ENCODE measurements around the gene PADI1. TPM values are rescaled to one million over a fixed set of nuclear protein-coding genes. Genes with fewer than 3 reads are reported as not detected.

Gene PADI1, protein sequence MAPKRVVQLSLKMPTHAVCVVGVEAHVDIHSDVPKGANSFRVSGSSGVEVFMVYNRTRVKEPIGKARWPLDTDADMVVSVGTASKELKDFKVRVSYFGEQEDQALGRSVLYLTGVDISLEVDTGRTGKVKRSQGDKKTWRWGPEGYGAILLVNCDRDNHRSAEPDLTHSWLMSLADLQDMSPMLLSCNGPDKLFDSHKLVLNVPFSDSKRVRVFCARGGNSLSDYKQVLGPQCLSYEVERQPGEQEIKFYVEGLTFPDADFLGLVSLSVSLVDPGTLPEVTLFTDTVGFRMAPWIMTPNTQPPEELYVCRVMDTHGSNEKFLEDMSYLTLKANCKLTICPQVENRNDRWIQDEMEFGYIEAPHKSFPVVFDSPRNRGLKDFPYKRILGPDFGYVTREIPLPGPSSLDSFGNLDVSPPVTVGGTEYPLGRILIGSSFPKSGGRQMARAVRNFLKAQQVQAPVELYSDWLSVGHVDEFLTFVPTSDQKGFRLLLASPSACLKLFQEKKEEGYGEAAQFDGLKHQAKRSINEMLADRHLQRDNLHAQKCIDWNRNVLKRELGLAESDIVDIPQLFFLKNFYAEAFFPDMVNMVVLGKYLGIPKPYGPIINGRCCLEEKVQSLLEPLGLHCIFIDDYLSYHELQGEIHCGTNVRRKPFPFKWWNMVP
- not detected in 2 replicates for polyA plus RNA-seq

GRCh38 chr1:17204546-17205440 is at the start of gene PADI1:
PADI1 (plus strand) TSS chr1:17205128; CDS start chr1:17205218, 90 bp downstream.

GRCh38 chr1:17248781-17249180 is 43.9 kb downstream of the PADI1 start, which contains the start of gene PADI3:
PADI3 (plus strand) TSS chr1:17249098; CDS start chr1:17249138, 40 bp downstream.

Other genes starting within 250 kb of the PADI1 start
- gene MFAP2, start 224.5 kb upstream of the PADI1 start, polyA plus RNA-seq, result not detected in 2 replicates
- gene ATP13A2, start 193.2 kb upstream of the PADI1 start, polyA plus RNA-seq, result 11.4 and 14.7 TPM in 2 replicates
- gene SDHB, start 151.1 kb upstream of the PADI1 start, polyA plus RNA-seq, result 278 and 290 TPM in 2 replicates
- 1.3 and 1.5 TPM in 2 replicates for gene PADI2, start 85.7 kb upstream of the PADI1 start, polyA plus RNA-seq
- gene PADI3, start 44.0 kb downstream of the PADI1 start, polyA plus RNA-seq, result not detected in 2 replicates
- 1.2 TPM in 1 of 2 replicates, not detected in the other for gene PADI4, start 103.1 kb downstream of the PADI1 start, polyA plus RNA-seq
- gene PADI6, start 167.1 kb downstream of the PADI1 start, polyA plus RNA-seq, result not detected in 2 replicates
- 0.83 and 2.0 TPM in 2 replicates for gene RCC2, start 234.5 kb downstream of the PADI1 start, polyA plus RNA-seq

Data from Purkinje cell (primary cell).